GM19023 (cell line): Measurements from ENCODE around the gene HMGB3.
A peak's percentile ranks its signal among the peaks of the same experiment; 100 is the strongest.
"Not testable (repeated sequence)": the region's sequence is repeated elsewhere in the genome, so short reads cannot be mapped to it uniquely, and the experiment has no call there.

Experiments
- ATAC-seq: cut with Tn5 transposase; IDR thresholded peaks from one replicate; pipeline ENCODE4 v1.9.1; 2021; ENCODE audit warnings: mild to moderate bottlenecking, moderate library complexity; ENCODE audit not compliant: unreplicated experiment

HMGB3 gene

GRCh38 chrX:150982788-150983520, at the start of gene HMGB3:
Gene HMGB3, plus strand, starts transcription at chrX:150983335. Its CDS starts 2,265 bp downstream, at chrX:150985600.
- ATAC-seq, result peak; percentile 97

GRCh38 chrX:150933945-150934350, 49.2 kb upstream of the HMGB3 start:
- no peak for ATAC-seq

DNA sequence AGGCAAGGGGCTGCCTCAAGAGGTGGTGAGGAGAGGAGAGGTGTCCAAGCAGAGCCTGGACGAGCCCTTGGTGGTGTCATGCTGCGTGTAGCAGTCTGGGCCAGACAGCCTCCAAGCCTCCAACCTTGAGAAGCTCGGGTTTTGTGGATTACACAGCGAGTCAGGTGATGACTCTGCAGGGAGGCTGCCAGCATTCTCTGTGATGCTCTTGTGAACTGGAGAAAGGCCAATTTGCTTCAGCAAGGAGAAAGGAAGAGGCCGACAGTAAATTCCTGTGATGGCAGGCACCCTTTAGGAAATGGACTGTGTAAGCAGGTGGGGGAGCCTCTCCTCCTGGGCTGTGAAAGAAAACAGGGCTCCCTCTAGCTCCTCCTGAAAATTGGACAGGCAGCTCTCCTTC, 48.7 kb upstream of the HMGB3 start:
- no peak for ATAC-seq

DNA sequence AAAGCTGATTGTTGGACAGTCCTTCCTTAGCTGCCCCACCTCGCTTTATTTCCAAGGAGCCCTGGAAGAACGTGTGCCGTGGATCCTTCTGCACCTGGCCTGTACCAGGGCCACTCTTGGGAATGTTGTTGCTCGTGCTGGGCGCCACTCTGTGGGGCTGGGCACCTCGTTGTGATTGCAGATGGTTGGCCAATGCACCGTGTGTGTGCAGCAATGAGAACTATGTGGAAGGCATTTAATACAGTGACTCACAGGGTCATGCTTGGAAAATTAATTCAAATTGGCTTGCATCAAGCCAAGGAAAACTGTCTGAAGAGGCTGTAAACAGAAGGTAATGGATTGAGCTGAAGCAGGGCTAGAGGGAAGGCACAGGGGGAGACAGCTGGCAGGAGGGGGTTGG, 47.7 kb upstream of the HMGB3 start:
- ATAC-seq, result no peak

DNA sequence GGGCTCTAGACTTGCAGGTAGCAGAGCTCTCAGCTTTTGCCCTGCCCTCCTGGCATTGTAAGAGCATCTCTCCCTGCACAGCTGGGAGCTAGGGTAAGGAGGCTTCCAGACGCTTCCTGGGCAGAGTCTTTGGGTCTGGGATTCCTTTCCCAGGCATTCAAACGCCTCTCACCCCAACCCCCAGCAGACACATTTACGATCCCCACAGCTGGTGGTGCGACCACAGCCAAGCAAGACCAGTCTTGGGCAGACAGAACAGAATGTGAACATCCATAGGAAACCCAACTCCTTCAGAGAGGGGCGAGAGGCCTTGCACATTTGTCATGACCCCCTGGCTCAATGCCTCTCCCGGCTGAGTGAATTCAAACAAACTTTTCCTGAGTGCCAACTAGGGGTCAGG, 46.6 kb upstream of the HMGB3 start:
- ATAC-seq, result no peak

GRCh38 chrX:150940844-150941495, 42.2 kb upstream of the HMGB3 start:
- ATAC-seq, result no peak

DNA sequence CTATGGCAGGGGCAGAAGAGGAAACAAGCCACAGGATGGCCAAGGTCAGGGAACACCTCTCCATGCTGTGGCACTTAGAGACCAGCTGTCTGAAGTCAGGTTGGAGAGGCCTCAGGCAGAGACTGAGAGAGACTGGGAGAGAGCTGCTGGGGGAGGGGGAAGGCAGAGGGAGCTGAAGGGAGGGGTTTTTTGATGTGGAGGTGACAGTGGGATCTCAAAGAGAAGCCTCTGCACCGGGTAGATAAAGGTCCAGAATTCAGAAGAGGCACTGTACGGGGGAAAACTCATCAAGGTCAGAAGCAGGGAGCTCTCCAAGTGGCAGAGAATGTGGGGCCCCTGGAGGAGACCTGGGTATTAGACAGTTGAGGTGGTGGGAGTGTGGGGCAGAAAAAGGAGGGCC, 41.6 kb upstream of the HMGB3 start:
- no peak for ATAC-seq

DNA sequence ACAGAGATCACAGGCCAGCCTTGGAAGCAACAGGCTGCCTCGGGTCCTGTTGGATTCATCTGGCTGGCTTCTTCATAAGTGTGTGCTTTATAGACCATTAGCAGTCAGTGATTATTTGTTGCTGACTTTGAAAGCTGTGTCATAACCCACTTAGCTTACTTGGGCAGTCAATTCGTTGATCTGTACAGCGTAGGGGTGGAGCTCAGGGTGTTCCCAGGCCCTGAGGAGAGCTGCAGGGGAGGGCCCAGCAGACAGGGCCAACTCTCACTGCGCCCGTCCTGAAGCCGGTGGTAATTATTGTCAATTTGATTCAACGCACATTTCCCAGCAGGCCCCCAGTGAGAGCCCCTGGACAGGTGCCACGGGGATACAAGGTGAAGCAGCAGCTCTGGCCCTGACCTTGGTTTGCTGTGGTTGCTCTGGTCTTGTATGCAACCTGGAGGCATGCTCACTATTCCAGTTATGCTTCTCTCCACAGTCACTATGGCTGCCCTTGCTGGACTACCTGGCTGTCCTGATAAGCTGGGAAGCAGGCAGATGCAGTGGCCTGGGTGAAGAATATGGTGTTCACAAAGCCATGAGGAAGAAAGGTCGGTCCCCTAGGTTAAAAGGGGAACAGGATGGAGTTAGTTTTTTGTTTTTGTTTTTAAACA, 40.1 kb upstream of the HMGB3 start:
- no peak for ATAC-seq

- no peak for ATAC-seq
These were observed 38.9 kb upstream of the HMGB3 start for GRCh38 chrX:150944233-150944632.

DNA sequence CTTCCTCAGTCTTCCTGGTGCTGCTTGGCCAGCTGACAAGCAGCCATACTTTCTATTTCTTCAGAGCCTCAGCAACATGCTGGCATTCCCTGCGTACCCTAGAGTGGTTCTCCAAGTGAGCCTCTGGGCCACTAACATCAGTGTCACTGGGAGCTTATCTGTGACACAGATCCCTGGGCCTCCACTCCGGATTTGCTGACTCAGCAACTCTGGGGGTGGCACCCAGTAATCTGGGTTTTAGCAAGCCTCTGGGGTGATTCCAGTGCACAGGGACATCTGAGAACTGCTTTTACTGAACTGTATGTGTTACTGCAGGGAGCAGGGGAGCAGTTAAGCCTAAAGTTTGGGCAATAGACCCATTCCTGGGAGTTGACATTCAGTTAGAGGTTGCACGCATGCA, 28.2 kb upstream of the HMGB3 start:
- no peak for ATAC-seq

DNA sequence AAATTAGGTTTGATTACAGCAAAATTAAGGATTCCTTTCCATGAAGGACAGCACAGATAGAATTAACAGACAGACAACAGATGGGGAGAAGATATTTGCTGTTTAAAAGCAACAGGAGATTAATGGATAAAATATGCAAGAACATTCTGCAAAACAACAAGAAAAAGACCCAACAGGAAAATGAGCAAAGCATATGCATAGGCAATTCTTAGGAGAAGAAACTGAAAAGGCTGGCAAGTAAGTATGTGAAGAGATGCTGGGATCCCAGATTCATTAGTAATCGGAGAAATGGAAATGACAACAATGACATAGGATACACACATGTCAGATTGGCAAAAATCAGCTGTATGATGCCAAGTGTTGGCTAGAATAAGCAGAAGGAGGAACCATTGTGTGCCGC, 27.5 kb upstream of the HMGB3 start:
- ATAC-seq, result no peak

- ATAC-seq, result no peak
These were observed 25.0 kb upstream of the HMGB3 start for GRCh38 chrX:150958177-150958576.

DNA sequence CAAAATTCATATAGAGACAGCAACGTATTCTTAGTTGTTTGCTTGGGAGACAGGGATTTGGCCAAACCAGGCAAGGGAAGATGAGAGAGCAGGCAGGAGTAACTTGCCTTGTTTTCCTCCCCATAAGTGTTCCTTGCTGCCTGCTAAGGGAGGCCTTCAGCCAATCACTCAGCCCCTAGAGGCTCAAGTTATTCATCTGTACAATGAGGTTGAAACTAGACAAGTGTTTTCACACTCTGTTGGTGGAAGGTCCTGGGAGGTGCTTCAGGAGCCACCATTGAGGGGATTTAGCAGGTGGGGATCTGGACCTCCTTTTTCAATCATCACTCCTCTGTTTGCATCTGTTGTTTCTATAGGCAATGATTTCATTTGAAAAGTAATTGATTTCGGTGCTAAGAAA, 23.6 kb upstream of the HMGB3 start:
- ATAC-seq, result no peak

DNA sequence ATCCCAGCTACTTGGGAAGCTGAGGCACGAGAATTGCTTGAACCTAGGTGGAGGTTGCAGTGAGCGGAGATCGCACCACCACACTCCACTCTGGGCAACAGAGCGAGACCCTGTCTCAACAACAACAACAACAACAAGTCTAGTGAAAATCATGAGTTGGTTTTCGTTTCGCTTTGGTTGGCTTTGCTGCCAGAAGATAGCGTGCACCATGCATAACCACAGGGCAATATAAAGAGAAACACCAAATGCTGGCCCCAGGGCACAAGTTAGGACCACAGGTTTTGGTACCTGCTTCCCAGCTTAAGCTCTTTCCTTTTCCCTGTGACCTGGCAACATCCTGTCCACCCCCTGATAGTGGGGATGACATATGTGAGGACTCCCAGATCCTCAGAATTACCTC, 21.5 kb upstream of the HMGB3 start:
- ATAC-seq, result no peak

DNA sequence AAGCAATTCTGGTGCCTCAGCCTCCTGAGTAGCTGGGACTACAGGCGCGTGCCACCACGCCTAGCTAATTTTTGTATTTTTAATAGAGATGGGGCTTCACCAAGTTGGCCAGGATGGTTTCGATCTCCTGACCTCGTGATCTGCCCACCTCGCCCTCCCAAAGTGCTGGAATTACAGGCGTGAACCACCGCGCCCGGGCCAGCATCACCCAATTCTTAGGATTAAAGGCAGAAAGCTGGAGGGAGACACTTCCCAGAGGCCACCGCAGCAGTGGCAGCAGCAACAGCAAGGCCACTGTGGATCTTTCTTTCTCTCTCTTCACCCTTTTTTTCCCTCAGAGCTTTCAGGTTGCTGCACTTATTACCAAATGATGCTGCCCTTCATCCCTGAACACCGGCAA, 18.7 kb upstream of the HMGB3 start:
- not testable (repeated sequence) for ATAC-seq

DNA sequence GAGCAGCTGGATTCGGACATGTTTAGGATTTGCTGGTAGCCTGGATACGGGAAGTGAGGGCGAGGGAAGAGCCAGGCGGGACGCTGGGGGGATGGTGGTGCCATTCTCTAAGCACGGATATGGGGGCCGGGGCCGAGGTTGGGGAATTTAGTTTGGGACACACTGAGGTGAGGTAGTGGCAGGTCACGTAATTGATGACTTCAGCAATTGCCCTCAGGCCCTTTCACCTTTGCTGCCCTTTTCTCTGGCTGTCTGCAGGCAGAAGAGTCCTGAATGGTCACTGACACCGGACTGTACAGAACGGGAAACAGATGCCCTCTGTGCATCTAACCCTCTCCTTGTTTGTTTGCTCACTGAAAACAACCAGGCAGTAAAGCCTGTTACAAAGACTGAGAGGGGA, 16.9 kb upstream of the HMGB3 start:
- no peak for ATAC-seq

- ATAC-seq, result no peak
These were observed 16.4 kb upstream of the HMGB3 start for GRCh38 chrX:150966742-150967141.

- ATAC-seq, result no peak
These were observed 15.3 kb upstream of the HMGB3 start for GRCh38 chrX:150967786-150968185.

DNA sequence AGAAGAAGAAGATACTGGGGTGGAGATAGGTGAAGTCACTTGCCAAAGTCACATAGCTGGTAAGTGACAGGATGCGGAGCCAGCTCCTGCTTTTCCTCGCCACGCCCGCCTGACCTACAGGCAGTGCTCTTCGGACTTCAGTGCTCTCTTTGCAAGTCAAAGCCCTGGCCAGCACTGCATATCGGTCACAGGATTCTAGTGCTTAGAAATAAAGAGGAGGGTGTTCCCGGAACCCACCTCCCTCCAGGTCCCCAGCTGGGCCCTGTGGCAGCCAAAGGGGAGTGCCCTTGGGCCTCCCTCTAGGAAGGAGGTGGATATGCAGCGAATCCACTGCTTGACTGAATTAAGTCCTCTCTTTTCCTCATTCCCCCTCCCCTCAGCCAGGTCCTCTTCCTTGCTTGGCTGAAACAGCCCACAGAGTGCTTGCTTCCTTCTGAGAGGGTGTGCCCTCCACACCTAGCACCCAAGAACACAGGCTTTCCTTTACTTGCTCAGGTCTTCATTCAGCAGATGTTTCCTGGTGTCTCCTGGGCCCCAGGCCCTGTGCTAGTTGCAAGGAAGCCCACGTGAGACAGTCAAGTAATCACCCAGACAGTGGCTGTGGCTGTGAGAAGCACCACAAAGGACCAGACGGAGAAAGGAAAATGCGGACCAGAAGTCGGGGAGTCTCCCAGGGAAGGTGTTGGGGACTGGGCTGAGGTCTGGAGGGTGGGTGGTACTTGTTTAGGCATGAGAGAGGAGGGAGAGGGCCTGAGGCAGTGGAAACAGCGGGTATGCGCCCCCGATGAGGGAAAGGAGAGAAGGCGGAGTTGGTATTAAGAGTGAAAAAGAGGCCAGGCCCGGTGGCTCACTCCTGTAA, 14.0 kb upstream of the HMGB3 start:
- ATAC-seq, result no peak

- ATAC-seq, result no peak
These were observed 10.7 kb upstream of the HMGB3 start for GRCh38 chrX:150972450-150972849.

DNA sequence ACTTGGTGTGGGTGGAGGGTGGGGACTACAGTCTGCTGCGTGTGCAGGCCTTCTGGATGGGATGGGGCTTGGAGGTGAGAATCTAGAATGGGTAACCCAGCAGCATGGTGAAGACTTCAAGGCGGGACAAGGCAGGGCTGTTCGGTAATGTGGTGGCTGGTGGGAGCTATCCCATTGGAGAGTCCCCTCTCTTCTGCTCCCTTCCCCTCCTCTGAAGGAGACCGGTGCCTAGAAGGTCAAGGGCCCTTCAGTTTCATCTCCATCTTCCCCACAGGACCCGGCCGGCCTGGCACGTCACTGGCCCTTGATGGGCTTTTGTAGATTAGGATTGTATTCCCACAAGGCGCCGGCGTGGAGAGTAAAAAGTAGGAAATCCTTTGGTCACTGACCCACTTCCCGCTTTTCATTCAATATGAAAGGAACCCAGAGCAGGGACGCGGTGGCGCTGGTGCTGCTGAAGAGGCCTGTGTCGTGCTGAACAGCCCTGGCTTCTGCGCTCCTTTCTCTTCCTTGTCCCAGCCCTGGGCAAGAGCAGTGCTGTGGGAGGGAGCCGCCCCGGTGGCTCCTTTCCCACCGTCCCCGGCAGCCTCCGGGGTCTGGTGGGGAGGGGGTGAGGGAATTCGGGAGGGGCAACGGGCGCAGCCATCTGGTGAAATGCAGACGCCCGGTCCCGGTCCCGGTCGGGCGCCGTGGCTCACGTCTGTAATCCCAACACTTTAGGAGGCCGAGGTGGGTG, 7.3 kb upstream of the HMGB3 start:
- ATAC-seq, result no peak
